ENCODE measurements around the gene PTPRT. TPM values are rescaled to one million over a fixed set of nuclear protein-coding genes. Genes with fewer than 3 reads are reported as not detected.

Gene PTPRT
- total and polyA plus RNA-seq, 8 donors: 0.23 to 1.8 (median 0.95) TPM

DNA sequence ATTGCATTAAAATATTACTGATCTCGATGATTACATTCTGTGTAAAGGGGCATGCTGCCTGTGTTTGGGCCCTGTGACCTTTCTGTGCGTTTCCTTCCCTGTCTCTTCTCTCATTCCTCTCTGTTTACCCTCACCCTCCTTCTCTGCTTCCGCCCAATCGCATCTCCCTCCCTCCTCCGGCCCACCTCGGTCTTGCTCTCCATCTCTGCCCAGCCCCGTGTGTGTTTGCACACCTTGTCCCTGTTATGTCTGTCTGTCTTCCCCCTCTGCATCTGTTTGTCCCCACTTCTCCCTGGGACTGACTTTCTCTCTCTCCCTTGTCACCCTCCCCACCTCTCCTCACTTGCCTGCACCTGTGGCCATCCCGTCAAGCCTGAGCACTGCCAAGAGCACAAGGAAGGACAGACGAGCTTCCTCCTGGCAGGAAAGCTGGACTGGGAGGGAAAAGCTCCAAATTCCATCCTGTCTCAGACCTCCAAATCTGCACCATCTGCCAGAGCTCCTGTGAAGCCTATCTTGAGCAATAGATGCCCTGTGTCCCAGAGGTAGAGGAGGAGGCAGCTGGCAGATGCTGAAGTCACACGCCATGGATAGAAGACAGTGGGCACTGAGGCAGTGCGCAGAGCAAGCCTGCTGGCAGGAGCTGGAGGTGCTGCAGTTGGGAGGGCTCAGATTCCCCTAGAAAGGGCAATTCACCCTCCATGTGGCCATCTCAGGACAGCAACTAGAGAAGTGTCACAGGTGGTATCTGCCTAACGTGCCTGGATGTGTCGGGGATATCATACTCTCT is 172.3 kb downstream of the PTPRT start:
- no peak for DNase-seq
- 53 to 59% methylated on average over 13 of the region's 13 CpGs for WGBS, 2 donors
- Histone ChIP-seq H3K4me1 (no peaks in the 10 kb centered on the region), H3K36me3 (no peaks in the 10 kb centered on the region), H3K9me3 (no peaks in the 10 kb centered on the region), H3K27ac (no peak overlapping the region), H3K4me3 (no peak overlapping the region), H3K27me3 (no peaks in the 10 kb centered on the region)
- no peak for TF ChIP-seq CTCF (IDR thresholded peaks at IDR 0.05)
- no peak for FAIRE-seq
- intact Hi-C loops (cut with DNase I): no loop called here
- ATAC-seq: no peak

- DNase-seq (no peak), ATAC-seq (no peak), FAIRE-seq (no peak)
- Histone ChIP-seq H3K4me1 (no peaks in the 10 kb centered on the region), H3K36me3 (no peaks in the 10 kb centered on the region), H3K27me3 (no peaks in the 10 kb centered on the region), H3K4me3 (no peak overlapping the region), H3K27ac (no peak overlapping the region), H3K9me3 (no peaks in the 10 kb centered on the region)
- no peak for TF ChIP-seq CTCF (IDR thresholded peaks at IDR 0.05)
- WGBS, 2 donors: 74 to 86% methylated on average over 4 of the region's 4 CpGs
- intact Hi-C loops (cut with DNase I): no loop called here
These were observed 173.4 kb downstream of the PTPRT start for GRCh38 chr20:43016257-43016656.

GRCh38 chr20:43015566-43015965 is 174.1 kb downstream of the PTPRT start:
- intact Hi-C loops (cut with DNase I): no loop called here
- 84 to 93% methylated on average over 1 of the region's 1 CpG for WGBS, 2 donors
- ATAC-seq: no peak
- Histone ChIP-seq H3K27ac (no peak overlapping the region), H3K4me3 (no peak overlapping the region), H3K4me1 (no peaks in the 10 kb centered on the region), H3K9me3 (no peaks in the 10 kb centered on the region), H3K27me3 (no peaks in the 10 kb centered on the region), H3K36me3 (no peaks in the 10 kb centered on the region)
- DNase-seq: no peak
- no peak for FAIRE-seq
- no peak for TF ChIP-seq CTCF (IDR thresholded peaks at IDR 0.05)

GRCh38 chr20:43014206-43014605 is 175.5 kb downstream of the PTPRT start:
- Histone ChIP-seq H3K4me1 (no peaks in the 10 kb centered on the region), H3K4me3 (no peak overlapping the region), H3K27me3 (no peaks in the 10 kb centered on the region), H3K9me3 (no peaks in the 10 kb centered on the region), H3K27ac (no peak overlapping the region), H3K36me3 (no peaks in the 10 kb centered on the region)
- FAIRE-seq (no peak), ATAC-seq (no peak), DNase-seq (no peak)
- intact Hi-C loops (cut with DNase I): no loop called here
- no peak for TF ChIP-seq CTCF (IDR thresholded peaks at IDR 0.05)
- 56 to 67% methylated on average over 6 of the region's 6 CpGs for WGBS, 2 donors

DNA sequence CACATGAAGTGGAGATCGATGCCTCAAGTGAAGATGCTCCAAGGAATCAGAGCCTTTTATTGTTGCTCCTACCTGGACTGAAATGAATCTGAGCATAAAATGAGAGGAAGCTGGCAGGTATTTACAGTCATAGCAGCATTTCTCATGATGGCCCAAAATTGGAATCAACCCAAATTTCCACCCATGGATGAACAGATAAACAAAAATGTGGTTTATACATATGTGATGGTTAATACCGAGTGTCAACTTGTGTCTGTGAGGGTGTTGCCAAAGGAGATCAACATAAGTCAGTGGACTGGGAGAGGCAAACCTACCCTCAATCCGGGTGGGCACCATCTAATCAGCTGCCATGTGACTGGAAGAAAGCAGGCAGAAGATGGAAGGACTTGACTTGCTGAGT is 178.2 kb downstream of the PTPRT start:
- Histone ChIP-seq H3K27me3 (no peaks in the 10 kb centered on the region), H3K36me3 (no peaks in the 10 kb centered on the region), H3K27ac (no peak overlapping the region), H3K4me1 (peaks cover 0 to 4% (median 0%) of the 10 kb centered on the region in 3 donors), H3K9me3 (no peaks in the 10 kb centered on the region), H3K4me3 (no peak overlapping the region)
- ATAC-seq: no peak
- WGBS, 2 donors: 80 to 84% methylated on average over 3 of the region's 3 CpGs
- intact Hi-C loops (cut with DNase I): no loop called here
- no peak for TF ChIP-seq CTCF (IDR thresholded peaks at IDR 0.05)
- no peak for DNase-seq
- FAIRE-seq: no peak

Measured in pancreas (tissue), 10 donors.